Ishikawa (cell line): Measurements from ENCODE around the gene GNPDA1.

Experiments used
- EP300 ChIP-seq: IDR thresholded peaks from 2 replicates; pipeline ENCODE4 v1.6.1; 2012; ENCODE audit warnings: borderline replicate concordance
- MAX ChIP-seq: IDR thresholded peaks from 2 replicates; pipeline ENCODE4 v1.6.1; 2012
- RAD21 ChIP-seq: IDR thresholded peaks from 2 replicates; pipeline ENCODE4 v1.6.1; 2012; ENCODE audit warnings: low read depth
- REST ChIP-seq: IDR thresholded peaks from 2 replicates; pipeline ENCODE4 v1.6.1; 2012; ENCODE audit warnings: low read depth, mild to moderate bottlenecking
- TCF12 ChIP-seq: IDR thresholded peaks from 2 replicates; pipeline ENCODE4 v1.6.1; 2012; ENCODE audit warnings: low read depth
- ZBTB7A ChIP-seq: IDR thresholded peaks from 2 replicates; pipeline ENCODE4 v1.6.1; 2012; ENCODE audit warnings: low read depth

DNA sequence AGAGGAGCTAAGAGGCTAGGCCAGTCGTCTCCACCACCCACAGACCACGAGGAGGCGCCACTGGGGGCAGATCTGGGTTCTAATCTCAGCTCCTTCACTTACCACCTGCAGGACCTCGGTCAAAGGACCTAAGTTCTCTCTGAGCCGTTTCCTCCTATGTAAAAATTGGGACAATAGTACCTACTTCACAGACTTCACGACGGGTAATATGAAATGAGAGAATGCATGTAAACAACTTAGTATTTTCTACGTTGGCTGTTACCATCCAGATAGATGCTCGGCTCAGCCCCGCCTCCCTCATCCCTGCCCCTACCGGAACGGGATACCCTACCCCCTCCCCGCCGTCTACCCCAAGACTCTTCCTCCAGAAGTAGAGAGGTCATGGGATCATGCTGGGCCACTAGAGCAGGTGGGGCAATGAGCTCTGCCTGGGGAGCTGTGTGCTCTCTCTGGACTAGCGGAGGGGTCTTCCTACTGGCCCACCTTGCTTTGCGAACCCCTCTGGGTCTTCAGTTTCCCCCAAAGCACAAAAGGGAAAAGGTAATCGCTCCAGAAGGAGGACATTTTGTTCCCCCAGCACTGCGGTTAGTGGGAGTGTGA is 541 bp downstream of the GNPDA1 start:
- TF ChIP-seq EP300 (no peak), MAX (no peak), TCF12 (no peak), REST (no peak), RAD21 (no peak), ZBTB7A (peak; percentile 58; the same call in 1 of the 2 replicates)
